GM12878 (cell line): ENCODE data around the gene POU2F1. TPM values are rescaled to one million over a fixed set of nuclear protein-coding genes. Genes with fewer than 3 reads are reported as not detected.

Experiments used
- ATAC-seq: fragments of 200-7000 bp; cut with Tn5 transposase; 3 replicates; pipeline ENCODE4 v1.9.1; 2020; ENCODE audit warnings: mild to moderate bottlenecking, moderate library complexity
- BruUV-seq: library from RNA; stranded (reverse); fragments of 400-500 nt; replicated peaks from 2 replicates; lab custom pipeline; 2021; lab: Mats Ljungman, UMichigan
- CTCF ChIA-PET: fragments of 300-600 bp; sonication (Branson Sonifier 250); formaldehyde crosslinking; extraction: SDS; loops from one replicate; lab custom pipeline; 2021; ENCODE audit warnings: inconsistent platforms; lab: Yijun Ruan, JAX
- POLR2A ChIA-PET: fragments of 350-600 bp; formaldehyde crosslinking; extraction: SDS; loops from one replicate; lab custom pipeline; 2021; ENCODE audit warnings: inconsistent platforms; lab: Charles Lee
- RAD21 ChIA-PET: fragments of 300-600 bp; sonication (Branson Sonifier 250); formaldehyde crosslinking; loops from one replicate; lab custom pipeline; 2023; ENCODE audit warnings: antibody characterized with exemption; ENCODE audit not compliant: unreplicated experiment; lab: Charles Lee
- SMC1A ChIA-PET: fragments of 300-600 bp; sonication (Branson Sonifier 250); formaldehyde crosslinking; loops from one replicate; lab custom pipeline; 2023; ENCODE audit not compliant: unreplicated experiment, uncharacterized antibody; lab: Charles Lee
- DNase-seq: peaks from one replicate; pipeline ENCODE4 v3.0.0-alpha.2; 2011; ENCODE audit warnings: low read depth, low spot score
- FAIRE-seq: peaks from 3 replicates; lab custom pipeline; 2011; peaks lifted over from hg19 to GRCh38; lab: Jason Lieb, UNC
- H2AFZ ChIP-seq: 2 replicates; pipeline ENCODE4 v1.6.0; 2011; ENCODE audit warnings: low read depth, low read length, control low read depth; ENCODE audit not compliant: control insufficient read depth
- H3K27ac ChIP-seq: 2 replicates; pipeline ENCODE4 v1.5.1; 2011; ENCODE audit warnings: control low read depth; ENCODE audit not compliant: control insufficient read depth, insufficient read depth
- H3K27me3 ChIP-seq, 2 experiments: replicated peaks in 1 of 2; 2 replicates each; pipeline versions ENCODE4 v1.6.0 to v1.6.1; 2011; ENCODE audit warnings: low read length in 1 of 2; ENCODE audit not compliant: control insufficient read depth in 2 of 2, insufficient read depth in 2 of 2
- H3K36me3 ChIP-seq, 2 experiments: 2 replicates each; pipeline ENCODE4 v1.5.1; 2011; ENCODE audit warnings: low read length in 1 of 2; ENCODE audit not compliant: control insufficient read depth in 2 of 2, insufficient read depth in 2 of 2
- H3K4me1 ChIP-seq: 2 replicates; pipeline ENCODE4 v1.6.1; 2011; ENCODE audit warnings: mild to moderate bottlenecking, low read length, moderate library complexity, mixed read lengths; ENCODE audit not compliant: control insufficient read depth, insufficient read depth
- H3K4me2 ChIP-seq: 2 replicates; pipeline ENCODE4 v1.6.0; 2011; ENCODE audit warnings: control low read depth; ENCODE audit not compliant: control insufficient read depth, insufficient read depth
- H3K4me3 ChIP-seq: fragments of 200-600 bp; sonication (generic); 2 replicates; pipeline ENCODE4 v1.5.1; 2016
- H3K79me2 ChIP-seq: 2 replicates; pipeline ENCODE4 v1.6.0; 2011; ENCODE audit warnings: low read length; ENCODE audit not compliant: control insufficient read depth, insufficient read depth
- H3K9ac ChIP-seq: 2 replicates; pipeline ENCODE4 v1.8.0; 2011; ENCODE audit warnings: low read length, control low read depth, mixed read lengths; ENCODE audit not compliant: control insufficient read depth, insufficient read depth
- H3K9me3 ChIP-seq: replicated peaks from 3 replicates; pipeline ENCODE4 v1.5.1; 2011; ENCODE audit warnings: mild to moderate bottlenecking, low read length; ENCODE audit not compliant: control insufficient read depth, insufficient read depth
- H4K20me1 ChIP-seq: 2 replicates; pipeline ENCODE4 v1.6.0; 2011; ENCODE audit not compliant: control insufficient read depth, insufficient read depth
- CUX1 ChIP-seq: IDR thresholded peaks from 2 replicates; pipeline ENCODE4 v1.6.1; 2012; ENCODE audit warnings: improper control_type of control experiment, low read depth, low read length; ENCODE audit not compliant: insufficient replicate concordance
- JUND ChIP-seq: IDR thresholded peaks from 2 replicates; pipeline ENCODE4 v1.6.1; 2012; ENCODE audit warnings: low read depth, mild to moderate bottlenecking, low read length, improper control_type of control experiment, moderate library complexity
- NFXL1 ChIP-seq: fragments of 450-650 bp; IDR thresholded peaks from 2 replicates; pipeline ENCODE4 v1.6.1; 2017; ENCODE audit warnings: antibody characterized with exemption, mild to moderate bottlenecking, borderline replicate concordance
- SREBF2 ChIP-seq: IDR thresholded peaks from 2 replicates; pipeline ENCODE4 v1.6.1; 2012; ENCODE audit warnings: mild to moderate bottlenecking, low read length
- WGBS: methylation state at CpG from one replicate; pipeline ENCODE4 v1.1.6; 2016; ENCODE audit warnings: low lambda C conversion rate; ENCODE audit not compliant: insufficient replicate concordance, insufficient coverage; ENCODE audit errors: missing lambda C conversion rate; 5-methylcytosine and 5-hydroxymethylcytosine counted together
- in situ Hi-C: fragments of 300-500 bp; cut with MboI; formaldehyde crosslinking; loops from 9 replicates; pipeline ENCODE4 v1.14.3; 2018; ENCODE audit warnings: mixed read lengths
- intact Hi-C: fragments of 100-400 bp; cut with micrococcal nuclease; formaldehyde crosslinking; loops from one replicate; pipeline ENCODE4 v1.14.2; 2022; ENCODE audit not compliant: unreplicated experiment
- polyA plus RNA-seq, 11 experiments: library from polyadenylated mRNA; depleted of rRNA in 4 of 11; unstranded in 6 of 11; stranded (reverse) in 5 of 11; fragments of >200 nt; fragmentation: Nextera tagmentation in 4 of 11; fragmentation: Illumina TruSeq in 1 of 11; extraction: Ambion mirVana in 4 of 11; extraction: Trizol in 1 of 11; gene quantifications; 1 replicate in 1 of 11; 2 replicates in 10 of 11; pipeline versions ENCODE4 v1.2.1 to v1.2.3, GENCODE V29; 2011 to 2016; ENCODE audit warnings: inconsistent platforms in 2 of 11, missing spikeins in 2 of 11, low read depth in 1 of 11
- total RNA-seq, 4 experiments: library from RNA; depleted of rRNA in 3 of 4; stranded (reverse); fragments of >200 nt in 3 of 4; fragmentation: Illumina TruSeq in 1 of 4; extraction: Trizol in 1 of 4; gene quantifications; 2 replicates each; pipeline versions ENCODE4 v1.2.1 to v1.2.3, GENCODE V29; 2013 to 2021

POU2F1 gene
- total and polyA plus RNA-seq, 10 of the 15 experiments (the other 5 are each of a cell fraction or from before 2014, with no cell fraction given): 2.5 to 21.7 (median 12.5) TPM

GRCh38 chr1:167229719-167230385 is 9.2 kb downstream of the POU2F1 start:
- in situ Hi-C loops: no loop called here
- Histone ChIP-seq H3K4me1 (peaks cover 12% of the 10 kb centered on the region; the same call in 1 of the 2 replicates), H3K36me3 (no peaks in the 10 kb centered on the region), H3K9ac (no peak overlapping the region), H3K4me2 (peak overlapping the region; percentile 38; the same call in 1 of the 2 replicates), H3K27me3 (no peaks in the 10 kb centered on the region), H3K27ac (no peak overlapping the region), H2AFZ (peak overlapping the region; percentile 44), H3K79me2 (peaks cover 85% of the 10 kb centered on the region), H3K9me3 (no peaks in the 10 kb centered on the region; the same call in 2 of the 3 replicates), H3K4me3 (no peak overlapping the region), H4K20me1 (no peaks in the 10 kb centered on the region)
- ChIA-PET CTCF (interaction anchor here (0.6 to 4.4 kb wide), 7 partner anchors 10 to 214 kb away, joined by 3 to 26 read pairs (median 3); partner anchors contain the start of gene POU2F1), RAD21 (interaction anchor here (0.9 to 2.1 kb wide), 3 partner anchors 10 to 170 kb away, joined by 3 to 7 read pairs (median 4); no protein-coding TSS in a partner anchor), POLR2A (interaction anchor here (0.6 to 1.2 kb wide), 2 partner anchors 17 to 56 kb away, joined by 3 to 6 read pairs; no protein-coding TSS in a partner anchor), SMC1A (interaction anchor here (0.8 to 5.6 kb wide), 10 partner anchors 8 to 113 kb away, joined by 3 to 57 read pairs (median 4); partner anchors contain the start of gene POU2F1)
- BruUV-seq: no TSS peak
- peak; percentile 52 for ATAC-seq
- no peak for FAIRE-seq
- intact Hi-C loops: no loop called here
- 65% methylated on average over 2 of the region's 2 CpGs for WGBS
- DNase-seq: no peak
- TF ChIP-seq JUND: no peak
- TF ChIP-seq SREBF2: no peak
- no peak for TF ChIP-seq CUX1
- TF ChIP-seq NFXL1: no peak
